ENCODE measurements around the gene PER2.
"Not testable (repeated sequence)": the region's sequence is repeated elsewhere in the genome, so short reads cannot be mapped to it uniquely, and the experiment has no call there.

PER2 gene

GRCh38 chr2:238286095-238286494, 2.3 kb downstream of the PER2 start:
- Mint-ChIP-seq H3K27ac (no peak overlapping the region), H3K4me3 (no peak overlapping the region), H3K27me3 (no peaks in the 10 kb centered on the region), H3K9me3 (no peaks in the 10 kb centered on the region), H3K4me1 (ENCODE audit: low read depth) (peaks cover 50% of the 10 kb centered on the region), H3K36me3 (ENCODE audit: low read depth) (no peaks in the 10 kb centered on the region)

- Mint-ChIP-seq H3K36me3 (ENCODE audit: low read depth) (no peaks in the 10 kb centered on the region), H3K27ac (no peak overlapping the region), H3K4me3 (no peak overlapping the region), H3K9me3 (no peaks in the 10 kb centered on the region), H3K4me1 (ENCODE audit: low read depth) (peaks cover 50% of the 10 kb centered on the region), H3K27me3 (no peaks in the 10 kb centered on the region)
Observed at GRCh38 chr2:238285653-238286082, 2.7 kb downstream of the PER2 start.

- no peaks in the 10 kb centered on the region for H3K36me3 Mint-ChIP-seq (ENCODE audit: low read depth)
- H3K9me3 Mint-ChIP-seq, result no peaks in the 10 kb centered on the region
- H3K4me3 Mint-ChIP-seq, result no peak overlapping the region
- peaks cover 43% of the 10 kb centered on the region for H3K4me1 Mint-ChIP-seq (ENCODE audit: low read depth)
- no peaks in the 10 kb centered on the region for H3K27me3 Mint-ChIP-seq
- no peak overlapping the region for H3K27ac Mint-ChIP-seq
Observed at GRCh38 chr2:238284802-238285515, 3.5 kb downstream of the PER2 start.

- peaks cover 3% of the 10 kb centered on the region for H3K36me3 Mint-ChIP-seq (ENCODE audit: low read depth)
- H3K4me3 Mint-ChIP-seq, result no peak overlapping the region
- peaks cover 34% of the 10 kb centered on the region for H3K4me1 Mint-ChIP-seq (ENCODE audit: low read depth)
- no peaks in the 10 kb centered on the region for H3K27me3 Mint-ChIP-seq
- H3K9me3 Mint-ChIP-seq, result no peaks in the 10 kb centered on the region
- H3K27ac Mint-ChIP-seq, result no peak overlapping the region
Observed at GRCh38 chr2:238282861-238283738, 5.3 kb downstream of the PER2 start.

DNA sequence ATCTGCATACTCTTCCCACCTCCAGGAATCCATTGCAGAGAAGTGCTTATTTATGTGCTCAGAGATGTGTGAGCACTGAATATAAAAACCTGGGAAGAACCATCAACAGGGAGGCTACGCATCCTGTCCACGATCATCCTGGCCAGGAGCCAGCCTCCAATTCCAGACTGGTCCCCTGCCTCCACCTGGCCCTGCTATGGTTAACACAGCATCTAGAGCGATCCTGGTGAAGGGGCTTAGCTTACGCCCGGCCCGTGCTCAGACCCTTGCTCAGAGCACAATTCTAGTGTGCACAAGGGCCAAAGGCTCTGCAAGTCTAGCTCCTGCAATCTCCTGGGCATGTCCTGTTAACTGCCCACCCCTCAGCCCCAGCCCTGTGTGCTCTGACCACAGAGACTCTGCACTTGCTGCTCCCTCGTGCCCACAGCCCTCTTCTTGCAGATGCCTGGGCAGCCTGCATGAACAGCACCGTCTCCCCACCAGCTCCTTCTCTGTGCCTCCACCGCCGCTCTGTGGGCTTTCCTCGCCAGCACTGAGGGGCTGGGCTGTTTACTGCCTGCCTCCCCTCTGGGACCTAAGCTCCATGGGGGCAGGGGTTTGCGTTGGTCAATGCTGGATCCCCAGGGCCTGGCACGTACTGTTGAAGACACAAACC, 6.5 kb downstream of the PER2 start:
- H3K36me3 Mint-ChIP-seq (ENCODE audit: low read depth), result peaks cover 14% of the 10 kb centered on the region
- no peak overlapping the region for H3K4me3 Mint-ChIP-seq
- H3K27me3 Mint-ChIP-seq, result no peaks in the 10 kb centered on the region
- H3K27ac Mint-ChIP-seq, result no peak overlapping the region
- peaks cover 26% of the 10 kb centered on the region for H3K4me1 Mint-ChIP-seq (ENCODE audit: low read depth)
- H3K9me3 Mint-ChIP-seq, result no peaks in the 10 kb centered on the region

GRCh38 chr2:238280083-238280825, 8.2 kb downstream of the PER2 start:
- H3K27me3 Mint-ChIP-seq, result no peaks in the 10 kb centered on the region
- peaks cover 25% of the 10 kb centered on the region for H3K36me3 Mint-ChIP-seq (ENCODE audit: low read depth)
- no peaks in the 10 kb centered on the region for H3K9me3 Mint-ChIP-seq
- no peak overlapping the region for H3K4me3 Mint-ChIP-seq
- H3K27ac Mint-ChIP-seq, result no peak overlapping the region
- H3K4me1 Mint-ChIP-seq (ENCODE audit: low read depth), result peaks cover 11% of the 10 kb centered on the region

DNA sequence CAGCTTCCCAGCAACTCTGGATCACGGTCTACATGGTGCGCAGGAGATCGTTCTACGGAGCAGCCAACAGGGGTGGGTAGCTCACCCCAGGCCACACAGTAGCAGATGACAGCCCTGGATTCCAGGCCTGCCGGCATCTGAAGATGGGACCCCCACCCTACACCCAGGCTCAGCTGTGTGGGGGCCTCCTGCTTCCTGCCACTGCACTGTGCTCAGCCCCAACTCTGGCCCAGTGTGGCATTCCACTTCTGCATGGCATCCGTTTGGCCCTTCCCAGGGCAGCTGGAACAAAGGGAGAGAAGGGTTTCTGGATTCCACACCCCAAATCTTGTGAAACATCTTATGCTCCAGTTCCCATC, 9.1 kb downstream of the PER2 start:
- H3K4me1 Mint-ChIP-seq (ENCODE audit: low read depth), result peaks cover 9% of the 10 kb centered on the region
- H3K27me3 Mint-ChIP-seq, result no peaks in the 10 kb centered on the region
- no peak overlapping the region for H3K4me3 Mint-ChIP-seq
- H3K9me3 Mint-ChIP-seq, result no peaks in the 10 kb centered on the region
- peaks cover 25% of the 10 kb centered on the region for H3K36me3 Mint-ChIP-seq (ENCODE audit: low read depth)
- no peak overlapping the region for H3K27ac Mint-ChIP-seq

DNA sequence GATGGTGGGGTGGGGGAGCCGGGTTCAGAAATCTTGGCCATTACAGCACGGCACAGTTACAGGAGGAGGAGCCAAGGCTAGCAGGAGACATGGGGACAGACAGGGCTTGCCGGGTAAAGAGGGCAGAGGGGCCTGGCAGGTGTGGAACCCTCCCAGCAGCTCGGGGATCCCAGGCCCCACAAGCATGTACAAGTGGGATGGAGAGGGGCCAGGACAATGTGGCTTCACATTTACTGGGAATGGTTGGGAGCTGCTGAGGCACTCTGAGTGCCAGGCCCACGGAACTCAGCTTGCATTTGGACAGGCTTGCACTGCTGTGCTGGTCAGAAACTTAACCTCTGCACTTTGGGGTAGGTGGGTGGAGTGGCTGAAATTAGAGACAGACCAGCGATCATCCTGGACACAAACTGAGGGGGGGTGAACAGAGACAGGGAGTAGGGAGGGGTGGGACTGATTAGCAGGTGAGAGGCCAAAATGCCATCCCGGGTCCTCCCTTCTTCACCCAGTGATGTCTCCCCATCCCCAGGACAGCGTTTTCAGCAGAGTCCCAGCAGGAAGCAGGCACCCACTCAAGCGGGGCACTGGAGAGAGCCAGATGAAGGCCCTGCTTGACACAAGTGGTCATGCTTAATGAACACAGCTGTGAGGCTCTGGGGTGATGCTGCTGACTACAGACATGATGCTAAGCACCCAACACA, 9.6 kb downstream of the PER2 start:
- no peaks in the 10 kb centered on the region for H3K27me3 Mint-ChIP-seq
- H3K9me3 Mint-ChIP-seq, result no peaks in the 10 kb centered on the region
- H3K4me1 Mint-ChIP-seq (ENCODE audit: low read depth), result peaks cover 9% of the 10 kb centered on the region
- H3K27ac Mint-ChIP-seq, result no peak overlapping the region
- H3K36me3 Mint-ChIP-seq (ENCODE audit: low read depth), result peaks cover 25% of the 10 kb centered on the region
- no peak overlapping the region for H3K4me3 Mint-ChIP-seq

- Mint-ChIP-seq H3K9me3 (no peaks in the 10 kb centered on the region), H3K27ac (no peak overlapping the region), H3K27me3 (no peaks in the 10 kb centered on the region), H3K4me1 (ENCODE audit: low read depth) (peaks cover 3% of the 10 kb centered on the region), H3K4me3 (no peak overlapping the region), H3K36me3 (ENCODE audit: low read depth) (peaks cover 32% of the 10 kb centered on the region)
Observed at GRCh38 chr2:238277695-238278094, 10.7 kb downstream of the PER2 start.

GRCh38 chr2:238274152-238274865, 14.1 kb downstream of the PER2 start:
- peaks cover 51% of the 10 kb centered on the region for H3K36me3 Mint-ChIP-seq (ENCODE audit: low read depth)
- H3K27ac Mint-ChIP-seq, result no peak overlapping the region
- no peak overlapping the region for H3K4me3 Mint-ChIP-seq
- H3K4me1 Mint-ChIP-seq (ENCODE audit: low read depth), result no peaks in the 10 kb centered on the region
- no peaks in the 10 kb centered on the region for H3K9me3 Mint-ChIP-seq
- no peaks in the 10 kb centered on the region for H3K27me3 Mint-ChIP-seq

DNA sequence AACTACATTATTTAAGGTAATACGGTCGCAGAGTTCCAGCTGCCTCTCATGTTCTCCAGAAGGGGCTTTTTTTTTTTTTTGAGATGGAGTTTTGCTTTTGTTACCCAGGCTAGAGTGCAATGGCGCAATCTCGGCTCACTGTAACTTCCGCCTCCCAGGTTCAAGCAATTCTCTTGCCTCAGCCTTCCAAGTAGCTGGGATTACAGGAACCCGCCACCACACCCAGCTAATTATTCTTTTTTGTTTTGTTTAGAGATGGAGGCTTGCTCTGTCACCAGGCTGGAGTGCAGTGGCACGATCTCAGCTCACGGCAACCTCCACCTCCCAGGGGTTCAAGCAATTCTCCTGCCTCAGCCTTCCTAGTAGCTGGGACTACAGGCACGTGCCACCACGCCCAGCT, 15.0 kb downstream of the PER2 start:
- H3K4me3 Mint-ChIP-seq; H3K4me1 Mint-ChIP-seq (ENCODE audit: low read depth); H3K27ac Mint-ChIP-seq; H3K27me3 Mint-ChIP-seq; H3K9me3 Mint-ChIP-seq: not testable (repeated sequence)
- peaks cover 55% of the 10 kb centered on the region for H3K36me3 Mint-ChIP-seq (ENCODE audit: low read depth)

DNA sequence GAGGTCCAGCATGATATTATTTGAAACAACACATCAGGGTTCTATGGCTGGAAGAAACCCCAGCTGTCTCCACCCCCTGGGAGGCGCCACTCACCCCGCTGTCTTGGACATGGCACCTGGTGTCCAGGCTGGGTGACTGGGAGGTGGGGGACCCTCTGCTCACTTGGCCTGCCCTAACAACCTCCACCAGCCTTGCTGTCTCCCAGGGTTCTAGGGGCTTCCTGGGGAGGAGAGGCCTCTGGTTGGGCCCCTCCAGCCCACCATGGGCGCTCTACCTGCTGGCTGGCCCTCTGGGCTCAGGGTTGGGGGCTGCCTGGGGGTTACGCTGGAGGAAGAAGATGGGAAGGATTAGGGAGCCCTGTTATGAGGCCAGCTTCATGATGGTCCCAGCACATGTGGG, 16.3 kb downstream of the PER2 start:
- no peaks in the 10 kb centered on the region for H3K4me1 Mint-ChIP-seq (ENCODE audit: low read depth)

DNA sequence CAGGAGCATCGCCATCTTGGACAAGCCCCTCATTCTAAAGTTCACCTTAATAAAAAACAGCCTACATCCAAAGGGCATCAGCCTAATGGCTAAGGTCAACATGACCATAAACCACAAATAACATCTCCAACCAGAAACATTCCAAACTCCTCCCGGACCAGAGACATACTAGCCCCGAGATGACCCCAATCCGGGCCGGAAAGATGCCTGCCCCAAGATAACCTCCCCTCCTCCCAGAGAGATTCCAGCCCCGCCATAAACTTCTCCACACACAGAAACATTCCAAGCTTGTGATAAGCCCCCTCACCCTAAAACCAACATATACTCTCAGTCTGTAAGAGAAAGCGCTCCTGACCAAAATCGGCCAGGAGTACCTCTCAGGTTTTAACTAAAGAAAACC, 16.7 kb downstream of the PER2 start:
- H3K4me1 Mint-ChIP-seq (ENCODE audit: low read depth); H3K27ac Mint-ChIP-seq; H3K27me3 Mint-ChIP-seq; H3K9me3 Mint-ChIP-seq; H3K4me3 Mint-ChIP-seq: not testable (repeated sequence)
- peaks cover 46% of the 10 kb centered on the region for H3K36me3 Mint-ChIP-seq (ENCODE audit: low read depth)

More for the DNA sequence above, 16.3 kb downstream of the PER2 start:
- H3K27ac Mint-ChIP-seq, result no peak overlapping the region
- H3K27me3 Mint-ChIP-seq, result no peaks in the 10 kb centered on the region
- peaks cover 48% of the 10 kb centered on the region for H3K36me3 Mint-ChIP-seq (ENCODE audit: low read depth)
- H3K4me3 Mint-ChIP-seq, result no peak overlapping the region
- no peaks in the 10 kb centered on the region for H3K9me3 Mint-ChIP-seq

- H3K36me3 Mint-ChIP-seq (ENCODE audit: low read depth), result peaks cover 45% of the 10 kb centered on the region
- no peaks in the 10 kb centered on the region for H3K4me1 Mint-ChIP-seq (ENCODE audit: low read depth)
- H3K9me3 Mint-ChIP-seq, result no peaks in the 10 kb centered on the region
- no peak overlapping the region for H3K4me3 Mint-ChIP-seq
- no peaks in the 10 kb centered on the region for H3K27me3 Mint-ChIP-seq
- no peak overlapping the region for H3K27ac Mint-ChIP-seq
Observed at GRCh38 chr2:238271061-238271554, 17.3 kb downstream of the PER2 start.
